ENCODE measurements around the gene TCTA. TPM values are rescaled to one million over a fixed set of nuclear protein-coding genes. Genes with fewer than 3 reads are reported as not detected.

The TCTA gene
- total and polyA plus RNA-seq, 9 of the 15 experiments (the other 6 are each of a cell fraction or from before 2014, with no cell fraction given): 4.0 to 15.4 (median 8.2) TPM

GRCh38 chr3:49411968-49412631, at the start of gene TCTA, which contains the start of gene RHOA (continued):
- TF ChIP-seq CCNT2 (IDR thresholded peaks at IDR 0.05; ENCODE audit: borderline replicate concordance, extremely low read depth, insufficient read length, low read depth, low read length) (no peak), TEAD4 (IDR thresholded peaks at IDR 0.05; ENCODE audit: low read length) (no peak; the same call in 1 of the 2 replicates), TEAD4 (CRISPR knock-in tag; IDR thresholded peaks at IDR 0.05; ENCODE audit: borderline replicate concordance) (no peak), CBX3 (IDR thresholded peaks at IDR 0.05; ENCODE audit: borderline replicate concordance in 1 of 2, low read length in 2 of 2) (no peak), GTF2F1 (IDR thresholded peaks at IDR 0.05; ENCODE audit: low read depth, low read length) (peak; percentile 71; the same call in 1 of the 2 replicates), ZNF644 (tag; IDR thresholded peaks at IDR 0.05; ENCODE audit: low read depth) (peak; percentile 82; the same call in 1 of the 2 replicates), CEBPG (CRISPR knock-in tag; IDR thresholded peaks at IDR 0.05) (peak; percentile 58; the same call in 1 of the 2 replicates), CEBPG (tag; conservative IDR thresholded peaks at IDR 0.05 in 1 of 2, IDR thresholded peaks at IDR 0.05 in 1 of 2) (no peak; a peak in 2 of 4 replicates), TRIM24 (IDR thresholded peaks at IDR 0.05) (no peak), SMAD4 (CRISPR knock-in tag; conservative IDR thresholded peaks at IDR 0.05) (no peak), ZNF76 (CRISPR knock-in tag; IDR thresholded peaks at IDR 0.05; ENCODE audit: borderline replicate concordance) (no peak), THAP12 (CRISPR knock-in tag; IDR thresholded peaks at IDR 0.05) (peak; percentile 69; the same call in 1 of the 2 replicates), NCOA2 (IDR thresholded peaks at IDR 0.05; ENCODE audit: partially characterized antibody in 2 of 2) (no peak), ZNF263 (CRISPR knock-in tag; IDR thresholded peaks at IDR 0.05; ENCODE audit: borderline replicate concordance) (0 out of 2 replicates have a peak, but pooled peaks have one; percentile 27), POLR2G (IDR thresholded peaks at IDR 0.05; ENCODE audit: low read depth, low read length) (peak; percentile 93), GTF2E2 (tag; IDR thresholded peaks at IDR 0.05) (peak; percentile 68; the same call in 1 of the 2 replicates), ZNF696 (CRISPR knock-in tag; conservative IDR thresholded peaks at IDR 0.05) (no peak), RBM25 (IDR thresholded peaks at IDR 0.05; ENCODE audit: low read depth, low read length, severe bottlenecking) (no peak), TGIF2 (CRISPR knock-in tag; IDR thresholded peaks at IDR 0.05) (peak; percentile 85; the same call in 1 of the 2 replicates), CHD1 (IDR thresholded peaks at IDR 0.05; ENCODE audit: low read length) (no peak), CHD2 (IDR thresholded peaks at IDR 0.05; ENCODE audit: low read depth, low read length) (0 out of 2 replicates have a peak, but pooled peaks have one; percentile 2)
- TF ChIP-seq, protein P1, sequence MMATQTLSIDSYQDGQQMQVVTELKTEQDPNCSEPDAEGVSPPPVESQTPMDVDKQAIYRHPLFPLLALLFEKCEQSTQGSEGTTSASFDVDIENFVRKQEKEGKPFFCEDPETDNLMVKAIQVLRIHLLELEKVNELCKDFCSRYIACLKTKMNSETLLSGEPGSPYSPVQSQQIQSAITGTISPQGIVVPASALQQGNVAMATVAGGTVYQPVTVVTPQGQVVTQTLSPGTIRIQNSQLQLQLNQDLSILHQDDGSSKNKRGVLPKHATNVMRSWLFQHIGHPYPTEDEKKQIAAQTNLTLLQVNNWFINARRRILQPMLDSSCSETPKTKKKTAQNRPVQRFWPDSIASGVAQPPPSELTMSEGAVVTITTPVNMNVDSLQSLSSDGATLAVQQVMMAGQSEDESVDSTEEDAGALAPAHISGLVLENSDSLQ (IDR thresholded peaks at IDR 0.05): peak; percentile 91
- TF ChIP-seq, protein P2, sequence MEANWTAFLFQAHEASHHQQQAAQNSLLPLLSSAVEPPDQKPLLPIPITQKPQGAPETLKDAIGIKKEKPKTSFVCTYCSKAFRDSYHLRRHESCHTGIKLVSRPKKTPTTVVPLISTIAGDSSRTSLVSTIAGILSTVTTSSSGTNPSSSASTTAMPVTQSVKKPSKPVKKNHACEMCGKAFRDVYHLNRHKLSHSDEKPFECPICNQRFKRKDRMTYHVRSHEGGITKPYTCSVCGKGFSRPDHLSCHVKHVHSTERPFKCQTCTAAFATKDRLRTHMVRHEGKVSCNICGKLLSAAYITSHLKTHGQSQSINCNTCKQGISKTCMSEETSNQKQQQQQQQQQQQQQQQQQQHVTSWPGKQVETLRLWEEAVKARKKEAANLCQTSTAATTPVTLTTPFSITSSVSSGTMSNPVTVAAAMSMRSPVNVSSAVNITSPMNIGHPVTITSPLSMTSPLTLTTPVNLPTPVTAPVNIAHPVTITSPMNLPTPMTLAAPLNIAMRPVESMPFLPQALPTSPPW (CRISPR knock-in tag; IDR thresholded peaks at IDR 0.05): peak; percentile 79

Data from K562 (cell line).